Measurements from ENCODE around the gene CSTF3.

DNA sequence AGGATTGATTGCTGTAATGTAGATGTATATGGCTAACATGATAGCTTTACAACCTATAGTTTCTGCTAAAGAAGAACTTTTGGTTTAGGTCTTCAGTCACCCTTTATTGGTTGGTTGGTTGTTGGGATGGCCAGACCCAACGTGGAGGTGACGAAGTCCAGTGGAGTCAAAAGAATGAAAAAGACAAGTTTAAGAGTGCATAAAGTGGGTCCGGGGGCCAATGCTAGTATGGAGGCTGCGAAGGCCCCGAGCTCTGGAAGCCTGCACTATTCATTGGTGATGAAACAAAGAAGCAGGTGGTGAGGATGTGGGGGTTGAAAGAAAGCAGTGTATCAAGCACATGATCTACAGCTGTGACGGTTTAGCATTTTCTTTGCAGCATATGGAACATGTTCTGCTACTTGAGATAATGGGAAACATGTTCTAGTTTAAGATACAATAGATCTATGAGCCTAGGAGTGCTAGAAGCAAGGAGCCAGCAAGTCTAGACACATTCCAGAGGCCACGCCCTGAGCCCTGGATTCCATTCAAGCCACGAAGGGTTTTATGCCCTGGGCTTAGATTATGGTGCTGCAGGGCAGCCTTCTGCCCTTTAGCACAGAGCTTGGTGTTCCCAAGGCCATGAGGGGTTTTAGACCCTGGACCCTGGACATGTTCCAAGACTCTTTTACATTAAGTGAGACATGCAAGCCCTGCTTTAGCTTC lies 115.6 kb downstream of the CSTF3 start:
- TF ChIP-seq, protein P1, sequence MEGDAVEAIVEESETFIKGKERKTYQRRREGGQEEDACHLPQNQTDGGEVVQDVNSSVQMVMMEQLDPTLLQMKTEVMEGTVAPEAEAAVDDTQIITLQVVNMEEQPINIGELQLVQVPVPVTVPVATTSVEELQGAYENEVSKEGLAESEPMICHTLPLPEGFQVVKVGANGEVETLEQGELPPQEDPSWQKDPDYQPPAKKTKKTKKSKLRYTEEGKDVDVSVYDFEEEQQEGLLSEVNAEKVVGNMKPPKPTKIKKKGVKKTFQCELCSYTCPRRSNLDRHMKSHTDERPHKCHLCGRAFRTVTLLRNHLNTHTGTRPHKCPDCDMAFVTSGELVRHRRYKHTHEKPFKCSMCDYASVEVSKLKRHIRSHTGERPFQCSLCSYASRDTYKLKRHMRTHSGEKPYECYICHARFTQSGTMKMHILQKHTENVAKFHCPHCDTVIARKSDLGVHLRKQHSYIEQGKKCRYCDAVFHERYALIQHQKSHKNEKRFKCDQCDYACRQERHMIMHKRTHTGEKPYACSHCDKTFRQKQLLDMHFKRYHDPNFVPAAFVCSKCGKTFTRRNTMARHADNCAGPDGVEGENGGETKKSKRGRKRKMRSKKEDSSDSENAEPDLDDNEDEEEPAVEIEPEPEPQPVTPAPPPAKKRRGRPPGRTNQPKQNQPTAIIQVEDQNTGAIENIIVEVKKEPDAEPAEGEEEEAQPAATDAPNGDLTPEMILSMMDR (IDR thresholded peaks at IDR 0.05): no peak
- TF ChIP-seq POLR2A (IDR thresholded peaks at IDR 0.05): no peak

All from body of pancreas (tissue), 4 donors.